ENCODE results near the gene TOR4A.

TOR4A gene

GRCh38 chr9:137306066-137306849 lies 28.7 kb downstream of the TOR4A start:
- DNase-seq (ENCODE audit: low read depth): no peak

- DNase-seq (ENCODE audit: low read depth): no peak
These were observed 29.3 kb downstream of the TOR4A start for GRCh38 chr9:137306850-137307254.

GRCh38 chr9:137307255-137308056 lies 29.9 kb downstream of the TOR4A start:
- no peak for DNase-seq (ENCODE audit: low read depth)

GRCh38 chr9:137308057-137308619 lies 30.6 kb downstream of the TOR4A start:
- DNase-seq (ENCODE audit: low read depth): no peak

GRCh38 chr9:137309368-137310188 lies 32.1 kb downstream of the TOR4A start:
- DNase-seq (ENCODE audit: low read depth): no peak

GRCh38 chr9:137310189-137311052 lies 32.9 kb downstream of the TOR4A start:
- DNase-seq (ENCODE audit: low read depth): no peak

- DNase-seq (ENCODE audit: low read depth): no peak
These were observed 33.9 kb downstream of the TOR4A start for GRCh38 chr9:137311171-137311985.

GRCh38 chr9:137311986-137312851 lies 34.7 kb downstream of the TOR4A start:
- DNase-seq (ENCODE audit: low read depth): no peak

GRCh38 chr9:137312852-137313325 lies 35.4 kb downstream of the TOR4A start:
- no peak for DNase-seq (ENCODE audit: low read depth)

GRCh38 chr9:137313326-137313936 lies 35.9 kb downstream of the TOR4A start:
- no peak for DNase-seq (ENCODE audit: low read depth)

GRCh38 chr9:137313956-137314560 lies 36.5 kb downstream of the TOR4A start:
- DNase-seq (ENCODE audit: low read depth): no peak

GRCh38 chr9:137314561-137315560 lies 37.3 kb downstream of the TOR4A start:
- DNase-seq (ENCODE audit: low read depth): no peak

GRCh38 chr9:137315581-137316011 lies 38.1 kb downstream of the TOR4A start:
- no peak for DNase-seq (ENCODE audit: low read depth)

GRCh38 chr9:137316012-137316981 lies 38.8 kb downstream of the TOR4A start:
- DNase-seq (ENCODE audit: low read depth): no peak

GRCh38 chr9:137317021-137317717 lies 39.6 kb downstream of the TOR4A start:
- DNase-seq (ENCODE audit: low read depth): no peak
